ENCODE measurements around the gene TRMT11.

The TRMT11 gene

GRCh38 chr6:126076992-126077664 lies 90.8 kb downstream of the TRMT11 start:
- DNase-seq (ENCODE audit: low spot score) = no peak

GRCh38 chr6:126077810-126078776 lies 91.8 kb downstream of the TRMT11 start:
- DNase-seq (ENCODE audit: low spot score) = no peak

- DNase-seq (ENCODE audit: low spot score) = no peak
Measured at GRCh38 chr6:126083875-126084274, 97.5 kb downstream of the TRMT11 start.

DNA sequence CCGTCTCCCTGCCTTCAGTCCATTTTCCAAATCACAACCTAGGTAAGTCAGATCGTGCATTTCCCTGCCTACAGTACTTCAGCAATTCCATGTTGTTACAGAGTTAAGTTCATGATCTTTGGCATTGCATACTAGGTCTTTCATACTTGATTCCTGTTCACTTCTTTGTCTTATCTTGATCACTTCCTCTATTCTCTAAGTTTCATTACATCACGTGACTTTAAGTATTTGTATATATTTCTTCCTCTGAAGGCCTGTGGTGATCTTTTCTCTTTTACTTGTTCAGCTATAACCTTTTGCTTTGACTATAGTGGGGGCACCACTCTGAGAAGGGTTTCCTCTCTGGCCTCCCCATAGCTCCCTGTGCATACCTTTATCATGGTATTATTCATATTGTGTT lies 100.2 kb downstream of the TRMT11 start:
- DNase-seq (ENCODE audit: low spot score) = no peak
